ENCODE results near the gene MOCS1.
"Not testable (repeated sequence)": the region's sequence is repeated elsewhere in the genome, so short reads cannot be mapped to it uniquely, and the experiment has no call there.

The MOCS1 gene

GRCh38 chr6:39934131-39934757 lies at the start of gene MOCS1:
MOCS1 (minus strand) TSS chr6:39934462; CDS start chr6:39934417, 45 bp downstream.
- DNase-seq, result no peak

- no peak for DNase-seq
Measured at GRCh38 chr6:39984051-39984450, 49.8 kb upstream of the MOCS1 start.

- no peak for DNase-seq
Measured at GRCh38 chr6:39983193-39983592, 48.9 kb upstream of the MOCS1 start.

- DNase-seq, result no peak
Measured at GRCh38 chr6:39982720-39983119, 48.5 kb upstream of the MOCS1 start.

GRCh38 chr6:39980839-39981580 lies 46.7 kb upstream of the MOCS1 start:
- DNase-seq, result no peak

GRCh38 chr6:39979461-39980328 lies 45.4 kb upstream of the MOCS1 start:
- DNase-seq, result no peak

GRCh38 chr6:39978240-39978639 lies 44.0 kb upstream of the MOCS1 start:
- no peak for DNase-seq

- no peak for DNase-seq
Measured at GRCh38 chr6:39973661-39974060, 39.4 kb upstream of the MOCS1 start.

GRCh38 chr6:39972717-39973116 lies 38.5 kb upstream of the MOCS1 start:
- DNase-seq, result not testable (repeated sequence)

GRCh38 chr6:39971131-39971530 lies 36.9 kb upstream of the MOCS1 start:
- DNase-seq, result not testable (repeated sequence)

GRCh38 chr6:39965751-39966150 lies 31.5 kb upstream of the MOCS1 start:
- no peak for DNase-seq

- no peak for DNase-seq
Measured at GRCh38 chr6:39964530-39964929, 30.3 kb upstream of the MOCS1 start.

GRCh38 chr6:39964094-39964493 lies 29.8 kb upstream of the MOCS1 start:
- DNase-seq, result no peak

- DNase-seq, result no peak
Measured at GRCh38 chr6:39962831-39963230, 28.6 kb upstream of the MOCS1 start.

- DNase-seq, result no peak
Measured at GRCh38 chr6:39961178-39961577, 26.9 kb upstream of the MOCS1 start.

GRCh38 chr6:39958947-39959346 lies 24.7 kb upstream of the MOCS1 start:
- DNase-seq, result no peak

GRCh38 chr6:39956936-39957335 lies 22.7 kb upstream of the MOCS1 start:
- DNase-seq, result no peak

GRCh38 chr6:39953076-39953618 lies 18.9 kb upstream of the MOCS1 start:
- no peak for DNase-seq

GRCh38 chr6:39952167-39952566 lies 17.9 kb upstream of the MOCS1 start:
- DNase-seq, result no peak

GRCh38 chr6:39951716-39952115 lies 17.5 kb upstream of the MOCS1 start:
- no peak for DNase-seq

GRCh38 chr6:39951191-39951590 lies 16.9 kb upstream of the MOCS1 start:
- no peak for DNase-seq

GRCh38 chr6:39950125-39950720 lies 16.0 kb upstream of the MOCS1 start:
- no peak for DNase-seq

GRCh38 chr6:39948199-39948791 lies 14.0 kb upstream of the MOCS1 start:
- DNase-seq, result no peak

Measured in NCI-H187 (cell line).